Uterus (tissue), 4 donors: ENCODE data around the gene FRMD4B. TPM values are rescaled to one million over a fixed set of nuclear protein-coding genes. Genes with fewer than 3 reads are reported as not detected.
A peak's percentile ranks its signal among the peaks of the same experiment; 100 is the strongest.

Experiments used
- DNase-seq, 2 donors: peaks; one replicate each; pipeline ENCODE4 v3.0.0-alpha.2; 2019 to 2020
- H3K27ac ChIP-seq, 2 donors: fragments of 200-600 bp; sonication (generic); 1 replicate in 1 of 2; 2 replicates in 1 of 2; pipeline ENCODE4 v1.5.1; 2016 to 2018
- H3K27me3 ChIP-seq, 2 donors: fragments of 200-600 bp; sonication (generic); one replicate each; pipeline ENCODE4 v1.5.1; 2018 to 2019; ENCODE audit warnings: control low read depth in 1 of 2
- H3K36me3 ChIP-seq, 2 donors: fragments of 200-600 bp; sonication (generic); one replicate each; pipeline ENCODE4 v1.5.1; 2019; ENCODE audit warnings: control low read depth in 1 of 2
- H3K4me1 ChIP-seq, 2 donors: fragments of 200-600 bp; sonication (generic); one replicate each; pipeline ENCODE4 v1.5.1; 2018 to 2019; ENCODE audit warnings: control low read depth in 1 of 2
- H3K4me3 ChIP-seq, 2 donors: fragments of 200-600 bp; sonication (generic); 1 replicate in 1 of 2; 2 replicates in 1 of 2; pipeline ENCODE4 v1.5.1; 2018 to 2019; ENCODE audit warnings: mild to moderate bottlenecking in 1 of 2
- H3K9me3 ChIP-seq, 2 donors: fragments of 200-600 bp; sonication (generic); one replicate each; pipeline ENCODE4 v1.5.1; 2019; ENCODE audit warnings: control low read depth in 1 of 2
- CTCF ChIP-seq, 4 experiments: fragments of 200-600 bp in 2 of 4; fragments of 450-650 bp in 2 of 4; sonication (generic) in 2 of 4; IDR thresholded peaks; one replicate each; pipeline ENCODE4 v1.5.1; 2016 to 2019; ENCODE audit warnings: antibody characterized with exemption in 4 of 4, mild to moderate bottlenecking in 2 of 4, moderate library complexity in 1 of 4
- POLR2A ChIP-seq, 2 donors: fragments of 450-650 bp; IDR thresholded peaks; one replicate each; pipeline ENCODE4 v1.6.1; 2016; ENCODE audit warnings: antibody characterized with exemption in 2 of 2, mild to moderate bottlenecking in 1 of 2, moderate library complexity in 1 of 2
- intact Hi-C: fragments of 100-400 bp; cut with DNase I; formaldehyde crosslinking; loops from one replicate; pipeline ENCODE4 v1.15.1; 2023; ENCODE audit warnings: low total_unique reads
- total RNA-seq, 4 donors: library from RNA; depleted of rRNA in 3 of 4; stranded (reverse); fragments of >200 nt in 3 of 4; gene quantifications; one replicate each; pipeline versions ENCODE4 v1.1.0 to v1.2.4, GENCODE V29; 2014 to 2023
- donor health status: DM: yes; HTN: yes; CAD: no.

The FRMD4B gene
- total RNA-seq, 4 donors from 2014 or later = 9.4 to 87.0 (median 23.6) TPM

- Histone ChIP-seq H3K36me3 (no peaks in the 10 kb centered on the region), H3K4me1 (no peaks in the 10 kb centered on the region), H3K27ac (no peak within 1 kb of the TSS), H3K4me3 (no peak within 1 kb of the TSS), H3K9me3 (no peaks in the 10 kb centered on the region), H3K27me3 (no peaks in the 10 kb centered on the region)
- TF ChIP-seq CTCF (IDR thresholded peaks at IDR 0.05) (no peak), POLR2A (IDR thresholded peaks at IDR 0.05) (no peak)
- no peak for DNase-seq
- intact Hi-C loops = no loop called here
Observed at GRCh38 chr3:69122403-69122802, 263.5 kb downstream of the FRMD4B start, which contains the start of gene LMOD3. TSS of gene LMOD3 (minus strand) at chr3:69122595. CDS start at chr3:69122386, 209 bp downstream.

GRCh38 chr3:69121950-69122349, 263.9 kb downstream of the FRMD4B start:
- H3K4me3 ChIP-seq = no peak overlapping the region
- intact Hi-C loops = no loop called here
- no peaks in the 10 kb centered on the region for H3K9me3 ChIP-seq
- H3K36me3 ChIP-seq = no peaks in the 10 kb centered on the region
- no peak overlapping the region for H3K27ac ChIP-seq
- DNase-seq = no peak
- no peaks in the 10 kb centered on the region for H3K27me3 ChIP-seq
- no peaks in the 10 kb centered on the region for H3K4me1 ChIP-seq
- TF ChIP-seq POLR2A (IDR thresholded peaks at IDR 0.05) (no peak), CTCF (IDR thresholded peaks at IDR 0.05) (no peak)

- DNase-seq = no peak
- Histone ChIP-seq H3K9me3 (no peaks in the 10 kb centered on the region), H3K4me1 (no peaks in the 10 kb centered on the region), H3K27ac (no peak overlapping the region), H3K4me3 (no peak overlapping the region), H3K27me3 (no peaks in the 10 kb centered on the region), H3K36me3 (no peaks in the 10 kb centered on the region)
- TF ChIP-seq CTCF (IDR thresholded peaks at IDR 0.05) (no peak), POLR2A (IDR thresholded peaks at IDR 0.05) (no peak)
- intact Hi-C loops = no loop called here
Observed at GRCh38 chr3:69121513-69121912, 264.4 kb downstream of the FRMD4B start.

GRCh38 chr3:69120879-69121464, 264.9 kb downstream of the FRMD4B start:
- peak; percentile 48 to 72 for DNase-seq
- intact Hi-C loops = no loop called here

More at GRCh38 chr3:69120879-69121464, 264.9 kb downstream of the FRMD4B start:
- Histone ChIP-seq H3K27me3 (no peaks in the 10 kb centered on the region), H3K4me3 (no peak overlapping the region), H3K4me1 (no peaks in the 10 kb centered on the region), H3K36me3 (no peaks in the 10 kb centered on the region), H3K27ac (no peak overlapping the region), H3K9me3 (no peaks in the 10 kb centered on the region)
- no peak for TF ChIP-seq POLR2A (IDR thresholded peaks at IDR 0.05)
- peak; percentile 77 to 88 (median 80) for TF ChIP-seq CTCF (IDR thresholded peaks at IDR 0.05)
